RWPE2 (cell line): Measurements from ENCODE around the gene AQP2.

ENCODE experiments used
- ATAC-seq: fragments of 200-7000 bp; cut with Tn5 transposase; 3 replicates; pipeline ENCODE4 v1.9.1; 2021; ENCODE audit warnings: low read depth
- DNase-seq: peaks from one replicate; pipeline ENCODE4 v3.0.0-alpha.2; 2020; ENCODE audit warnings: low spot score
- H3K27ac ChIP-seq: fragments of 450-650 bp; 2 replicates; pipeline ENCODE4 v1.5.1; 2017; ENCODE audit warnings: mild to moderate bottlenecking; ENCODE audit not compliant: poor library complexity, severe bottlenecking
- H3K27me3 ChIP-seq: fragments of 250-450 bp; sonication (Bioruptor Pico); 2 replicates; pipeline ENCODE4 v1.5.1; 2021; ENCODE audit warnings: mild to moderate bottlenecking, moderate library complexity; ENCODE audit not compliant: insufficient read depth, poor library complexity, severe bottlenecking
- H3K36me3 ChIP-seq: fragments of 250-450 bp; sonication (Bioruptor Pico); 2 replicates; pipeline ENCODE4 v1.5.1; 2020; ENCODE audit warnings: low read depth, mild to moderate bottlenecking, moderate library complexity
- H3K4me1 ChIP-seq: fragments of 250-450 bp; sonication (Bioruptor Pico); 2 replicates; pipeline ENCODE4 v1.5.1; 2021; ENCODE audit warnings: mild to moderate bottlenecking, moderate library complexity; ENCODE audit not compliant: insufficient read depth, poor library complexity, severe bottlenecking
- H3K4me3 ChIP-seq: fragments of 250-450 bp; sonication (Bioruptor Pico); 2 replicates; pipeline ENCODE4 v1.5.1; 2021; ENCODE audit warnings: mild to moderate bottlenecking, moderate library complexity; ENCODE audit not compliant: severe bottlenecking
- H3K9me3 ChIP-seq: fragments of 250-450 bp; sonication (Bioruptor Pico); 2 replicates; pipeline ENCODE4 v1.5.1; 2021; ENCODE audit warnings: mild to moderate bottlenecking, moderate library complexity; ENCODE audit not compliant: severe bottlenecking
- TF ChIP-seq, protein P1 (sequence below): fragments of 450-650 bp; IDR thresholded peaks from one replicate; pipeline ENCODE4 v1.5.1; 2017; ENCODE audit warnings: mild to moderate bottlenecking, moderate library complexity; ENCODE audit not compliant: poor library complexity, severe bottlenecking

AQP2 gene, protein sequence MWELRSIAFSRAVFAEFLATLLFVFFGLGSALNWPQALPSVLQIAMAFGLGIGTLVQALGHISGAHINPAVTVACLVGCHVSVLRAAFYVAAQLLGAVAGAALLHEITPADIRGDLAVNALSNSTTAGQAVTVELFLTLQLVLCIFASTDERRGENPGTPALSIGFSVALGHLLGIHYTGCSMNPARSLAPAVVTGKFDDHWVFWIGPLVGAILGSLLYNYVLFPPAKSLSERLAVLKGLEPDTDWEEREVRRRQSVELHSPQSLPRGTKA

DNA sequence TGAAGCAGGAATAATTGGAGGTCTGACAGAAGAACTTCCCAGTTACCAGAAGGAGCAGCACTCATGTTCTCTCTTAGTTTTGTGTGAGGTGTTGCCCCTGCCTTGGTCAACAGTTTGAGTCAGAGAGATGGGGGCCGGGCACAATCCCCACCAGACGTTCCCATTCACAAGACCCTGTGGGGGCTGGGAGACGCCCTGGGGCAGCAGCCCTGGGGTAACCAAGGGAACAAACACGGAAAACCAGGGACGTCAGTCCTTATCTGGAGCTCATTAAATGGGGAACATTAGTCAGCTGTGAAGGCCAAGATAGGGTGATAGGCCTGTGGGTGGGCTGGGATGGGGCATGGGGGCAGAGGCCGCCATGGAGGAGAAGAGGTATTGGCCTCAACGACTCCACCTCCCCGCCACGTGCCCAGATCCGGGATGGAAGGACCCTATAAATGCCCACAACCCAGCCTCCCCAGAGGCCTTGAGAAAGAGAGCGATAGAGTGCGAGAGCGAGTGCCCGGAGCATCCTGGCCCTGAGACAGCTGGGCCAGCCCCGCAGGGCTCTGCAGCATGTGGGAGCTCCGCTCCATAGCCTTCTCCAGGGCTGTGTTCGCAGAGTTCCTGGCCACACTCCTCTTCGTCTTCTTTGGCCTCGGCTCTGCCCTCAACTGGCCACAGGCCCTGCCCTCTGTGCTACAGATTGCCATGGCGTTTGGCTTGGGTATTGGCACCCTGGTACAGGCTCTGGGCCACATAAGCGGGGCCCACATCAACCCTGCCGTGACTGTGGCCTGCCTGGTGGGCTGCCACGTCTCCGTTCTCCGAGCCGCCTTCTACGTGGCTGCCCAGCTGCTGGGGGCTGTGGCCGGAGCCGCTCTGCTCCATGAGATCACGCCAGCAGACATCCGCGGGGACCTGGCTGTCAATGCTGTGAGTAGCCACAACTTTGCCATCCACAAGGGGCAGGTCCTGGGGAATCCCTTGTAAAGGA is at the start of gene AQP2:
TSS of gene AQP2 (plus strand) at position 465 of the 979 bp plus-strand sequence. CDS start at position 559, 94 bp downstream.
- ATAC-seq (no peak), DNase-seq (peak; percentile 31)
- TF ChIP-seq, protein P1, sequence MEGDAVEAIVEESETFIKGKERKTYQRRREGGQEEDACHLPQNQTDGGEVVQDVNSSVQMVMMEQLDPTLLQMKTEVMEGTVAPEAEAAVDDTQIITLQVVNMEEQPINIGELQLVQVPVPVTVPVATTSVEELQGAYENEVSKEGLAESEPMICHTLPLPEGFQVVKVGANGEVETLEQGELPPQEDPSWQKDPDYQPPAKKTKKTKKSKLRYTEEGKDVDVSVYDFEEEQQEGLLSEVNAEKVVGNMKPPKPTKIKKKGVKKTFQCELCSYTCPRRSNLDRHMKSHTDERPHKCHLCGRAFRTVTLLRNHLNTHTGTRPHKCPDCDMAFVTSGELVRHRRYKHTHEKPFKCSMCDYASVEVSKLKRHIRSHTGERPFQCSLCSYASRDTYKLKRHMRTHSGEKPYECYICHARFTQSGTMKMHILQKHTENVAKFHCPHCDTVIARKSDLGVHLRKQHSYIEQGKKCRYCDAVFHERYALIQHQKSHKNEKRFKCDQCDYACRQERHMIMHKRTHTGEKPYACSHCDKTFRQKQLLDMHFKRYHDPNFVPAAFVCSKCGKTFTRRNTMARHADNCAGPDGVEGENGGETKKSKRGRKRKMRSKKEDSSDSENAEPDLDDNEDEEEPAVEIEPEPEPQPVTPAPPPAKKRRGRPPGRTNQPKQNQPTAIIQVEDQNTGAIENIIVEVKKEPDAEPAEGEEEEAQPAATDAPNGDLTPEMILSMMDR: no peak
- Histone ChIP-seq H3K27me3 (no peaks in the 10 kb centered on the region), H3K36me3 (no peaks in the 10 kb centered on the region), H3K4me3 (no peak within 1 kb of the TSS), H3K9me3 (no peaks in the 10 kb centered on the region), H3K4me1 (no peaks in the 10 kb centered on the region), H3K27ac (no peak within 1 kb of the TSS)

DNA sequence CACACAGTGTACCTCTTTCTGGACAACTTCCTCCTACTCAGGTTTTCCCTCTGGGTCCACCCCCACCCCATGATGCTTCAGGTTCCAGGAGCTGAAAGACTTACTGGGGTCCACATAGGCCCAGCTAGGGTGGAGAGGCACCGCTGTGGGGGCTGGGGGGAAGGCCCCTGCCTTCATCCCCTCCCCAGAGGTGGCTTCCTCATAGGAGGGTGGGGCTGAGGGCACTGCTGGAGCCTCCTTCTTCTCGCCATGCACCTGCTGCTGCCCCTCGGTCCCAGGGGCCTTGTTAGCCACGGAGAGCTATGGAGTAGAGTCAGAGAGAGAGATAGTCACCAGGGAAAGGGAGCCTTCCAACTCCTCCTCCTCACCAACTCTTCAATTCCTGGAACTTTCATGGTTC is 49.5 kb upstream of the AQP2 start:
- Histone ChIP-seq H3K27ac (no peak overlapping the region), H3K27me3 (no peaks in the 10 kb centered on the region), H3K4me3 (no peak overlapping the region), H3K9me3 (no peaks in the 10 kb centered on the region), H3K4me1 (no peaks in the 10 kb centered on the region), H3K36me3 (no peaks in the 10 kb centered on the region)
- TF ChIP-seq, protein P1: no peak
- ATAC-seq (no peak), DNase-seq (no peak)

DNA sequence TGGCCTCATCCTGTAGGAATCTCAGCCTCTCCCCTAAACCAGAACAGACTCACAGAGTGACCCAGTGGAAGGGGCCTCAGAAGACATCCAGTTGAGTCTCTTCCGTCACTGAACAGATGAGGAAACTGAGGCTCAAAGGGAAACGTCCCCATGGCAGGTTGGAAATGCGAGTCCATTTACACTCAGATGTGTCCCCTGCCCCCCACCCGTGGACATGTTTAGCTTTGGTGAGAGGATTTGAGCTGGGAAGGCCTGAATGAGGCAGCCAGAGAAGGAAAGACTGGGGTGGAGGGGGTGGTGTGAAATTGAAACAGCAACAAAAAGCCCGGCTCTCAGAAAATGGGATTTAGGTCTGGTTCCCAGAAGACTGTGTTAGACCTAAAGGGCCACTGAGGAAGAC is 48.6 kb upstream of the AQP2 start:
- Histone ChIP-seq H3K4me1 (no peaks in the 10 kb centered on the region), H3K27ac (no peak overlapping the region), H3K36me3 (no peaks in the 10 kb centered on the region), H3K4me3 (no peak overlapping the region), H3K9me3 (no peaks in the 10 kb centered on the region), H3K27me3 (no peaks in the 10 kb centered on the region)
- ATAC-seq: no peak
- TF ChIP-seq, protein P1: no peak
- DNase-seq: no peak

DNA sequence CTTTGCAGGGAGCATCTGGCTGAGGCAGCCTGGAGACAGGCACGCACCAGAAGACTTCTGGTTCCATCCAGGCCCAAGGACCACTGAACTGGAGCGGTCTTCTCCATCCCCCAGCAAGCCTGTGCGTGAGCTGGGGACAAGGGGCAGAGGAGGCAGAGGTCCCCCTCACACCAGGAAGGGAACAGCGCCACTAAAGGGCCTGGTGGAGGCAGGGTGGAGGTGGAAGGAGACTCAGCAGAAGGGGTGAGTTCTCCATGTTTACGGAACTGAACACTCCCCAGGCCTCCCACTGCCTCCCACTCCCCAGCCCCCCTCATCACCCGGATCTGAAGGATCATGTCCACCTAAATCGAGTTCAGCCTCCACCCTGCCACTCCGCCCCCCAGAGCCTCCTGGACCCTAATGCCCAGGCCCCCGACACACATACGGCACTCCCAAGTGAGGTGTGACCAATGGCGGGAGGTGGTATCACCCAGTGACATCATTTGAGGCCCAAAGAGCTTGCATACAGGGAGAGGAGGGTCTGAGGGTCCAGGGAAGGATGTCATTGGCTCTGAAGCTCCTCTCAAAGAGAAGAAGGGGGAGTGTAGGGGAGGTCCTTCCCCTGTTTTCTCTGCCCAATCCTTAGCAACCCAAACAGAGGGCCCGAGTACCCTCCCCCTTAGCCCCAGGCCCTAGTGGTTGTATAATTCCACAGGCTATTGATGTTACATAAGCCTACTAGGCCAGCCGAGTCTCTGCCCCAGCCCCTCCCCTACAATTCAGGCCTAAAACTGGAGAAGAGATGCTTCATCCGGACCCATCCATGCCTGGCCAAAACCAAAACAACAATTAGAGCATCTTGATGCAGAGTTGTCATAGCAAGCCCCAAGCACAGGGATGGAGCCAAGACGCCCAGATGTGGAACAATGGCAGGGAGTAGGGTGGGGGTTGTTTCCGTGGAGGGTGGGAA is 47.9 kb upstream of the AQP2 start:
- Histone ChIP-seq H3K27me3 (no peaks in the 10 kb centered on the region), H3K4me1 (no peaks in the 10 kb centered on the region), H3K36me3 (no peaks in the 10 kb centered on the region), H3K4me3 (no peak overlapping the region), H3K9me3 (no peaks in the 10 kb centered on the region), H3K27ac (no peak overlapping the region)
- TF ChIP-seq, protein P1: no peak
- DNase-seq (peak; percentile 44), ATAC-seq (no peak)
